Liver (tissue), 9 donors: Measurements from ENCODE around the gene UNCX. TPM values are rescaled to one million over a fixed set of nuclear protein-coding genes. Genes with fewer than 3 reads are reported as not detected.

Source experiments
- DNase-seq: peaks from one replicate; pipeline ENCODE4 v3.0.0-alpha.2; 2017; ENCODE audit warnings: low spot score
- H3K27ac ChIP-seq, 2 donors: one replicate each; pipeline ENCODE4 v1.7.0; 2013; ENCODE audit warnings: inconsistent platforms in 2 of 2, low read length in 2 of 2, control low read depth in 1 of 2, low read depth in 1 of 2, mild to moderate bottlenecking in 1 of 2
- H3K27me3 ChIP-seq, 4 donors: one replicate each; pipeline versions ENCODE4 v1.6.1 to v1.7.0; 2013; ENCODE audit warnings: low read length in 3 of 4, inconsistent platforms in 1 of 4, mild to moderate bottlenecking in 1 of 4, moderate library complexity in 1 of 4; ENCODE audit not compliant: control insufficient read depth in 4 of 4, insufficient read depth in 4 of 4
- H3K36me3 ChIP-seq, 4 donors: one replicate each; pipeline versions ENCODE4 v1.6.1 to v1.7.0; 2013; ENCODE audit warnings: low read length in 3 of 4, mild to moderate bottlenecking in 3 of 4, low read depth in 1 of 4, moderate library complexity in 1 of 4; ENCODE audit not compliant: control insufficient read depth in 4 of 4, insufficient read depth in 3 of 4
- H3K4me1 ChIP-seq, 4 donors: one replicate each; pipeline versions ENCODE4 v1.6.1 to v1.7.0; 2013; ENCODE audit warnings: low read length in 3 of 4, mild to moderate bottlenecking in 3 of 4, moderate library complexity in 1 of 4; ENCODE audit not compliant: control insufficient read depth in 4 of 4, insufficient read depth in 4 of 4
- H3K4me3 ChIP-seq, 3 donors: one replicate each; pipeline versions ENCODE4 v1.6.1 to v1.7.0; 2013; ENCODE audit warnings: low read length in 3 of 3, control low read depth in 1 of 3, low read depth in 1 of 3, mild to moderate bottlenecking in 1 of 3
- H3K9ac ChIP-seq, 2 donors: one replicate each; pipeline ENCODE4 v1.7.0; 2013; ENCODE audit warnings: low read length in 2 of 2, mild to moderate bottlenecking in 2 of 2, moderate library complexity in 2 of 2, control low read depth in 1 of 2, low read depth in 1 of 2
- H3K9me3 ChIP-seq, 4 donors: one replicate each; pipeline versions ENCODE4 v1.6.1 to v1.7.0; 2013; ENCODE audit warnings: low read length in 3 of 4; ENCODE audit not compliant: control insufficient read depth in 4 of 4
- ATF3 ChIP-seq: IDR thresholded peaks from 2 replicates; pipeline ENCODE4 v1.6.1; 2016; ENCODE audit warnings: antibody characterized with exemption
- CTCF ChIP-seq: fragments of 150-350 bp; IDR thresholded peaks from 2 replicates; pipeline ENCODE4 v1.5.1; 2017; ENCODE audit warnings: improper control_type of control experiment, low read depth, low read length; ENCODE audit not compliant: missing input control
- EGR1 ChIP-seq, 2 donors: IDR thresholded peaks; 2 replicates each; pipeline ENCODE4 v1.6.1; 2016 to 2018; ENCODE audit warnings: antibody characterized with exemption in 2 of 2, low read depth in 2 of 2
- FOXA1 ChIP-seq: IDR thresholded peaks from 2 replicates; pipeline ENCODE4 v1.6.1; 2016; ENCODE audit warnings: antibody characterized with exemption
- FOXA2 ChIP-seq: IDR thresholded peaks from 2 replicates; pipeline ENCODE4 v1.6.1; 2016; ENCODE audit warnings: antibody characterized with exemption
- GABPA ChIP-seq, 2 donors: IDR thresholded peaks in 1 of 2; conservative IDR thresholded peaks in 1 of 2; 2 replicates each; pipeline ENCODE4 v1.6.1; 2016; ENCODE audit warnings: antibody characterized with exemption in 2 of 2, mild to moderate bottlenecking in 1 of 2, moderate library complexity in 1 of 2
- HNF4A ChIP-seq, 2 donors: conservative IDR thresholded peaks; 2 replicates each; pipeline ENCODE4 v1.6.1; 2016; ENCODE audit warnings: antibody characterized with exemption in 2 of 2, mild to moderate bottlenecking in 2 of 2
- HNF4G ChIP-seq: IDR thresholded peaks from 2 replicates; pipeline ENCODE4 v1.6.1; 2016; ENCODE audit warnings: antibody characterized with exemption
- NR2F2 ChIP-seq: IDR thresholded peaks from 2 replicates; pipeline ENCODE4 v1.6.1; 2016; ENCODE audit warnings: antibody characterized with exemption
- REST ChIP-seq: IDR thresholded peaks from 2 replicates; pipeline ENCODE4 v1.6.1; 2016; ENCODE audit warnings: antibody characterized with exemption, mild to moderate bottlenecking
- RXRA ChIP-seq, 2 donors: IDR thresholded peaks; 2 replicates each; pipeline ENCODE4 v1.6.1; 2017 to 2018; ENCODE audit warnings: antibody characterized with exemption in 2 of 2, mild to moderate bottlenecking in 1 of 2
- SP1 ChIP-seq: IDR thresholded peaks from 2 replicates; pipeline ENCODE4 v1.6.1; 2018; ENCODE audit warnings: antibody characterized with exemption, mild to moderate bottlenecking
- TAF1 ChIP-seq: conservative IDR thresholded peaks from 2 replicates; pipeline ENCODE4 v1.6.1; 2016; ENCODE audit warnings: antibody characterized with exemption, mild to moderate bottlenecking
- YY1 ChIP-seq: IDR thresholded peaks from 2 replicates; pipeline ENCODE4 v1.6.1; 2016; ENCODE audit warnings: antibody characterized with exemption, mild to moderate bottlenecking
- ZBTB33 ChIP-seq: IDR thresholded peaks from 2 replicates; pipeline ENCODE4 v1.6.1; 2016; ENCODE audit warnings: antibody characterized with exemption
- WGBS: extraction: QIAGEN DNeasy Blood & Tissue Kit; methylation state at CpG from one replicate; pipeline ENCODE4 v1.1.7; 2013; 5-methylcytosine and 5-hydroxymethylcytosine counted together
- polyA plus RNA-seq, 2 donors: library from polyadenylated mRNA; stranded (reverse) in 1 of 2; unstranded in 1 of 2; fragments of 200-250 nt in 1 of 2; fragments of >200 nt in 1 of 2; fragmentation: Nextera tagmentation in 1 of 2; extraction: Ambion mirVana in 1 of 2; gene quantifications; one replicate each; pipeline versions ENCODE4 v1.2.1 to v1.2.3, GENCODE V29; 2013 to 2015
- total RNA-seq, 2 donors: library from RNA; depleted of rRNA; stranded (reverse); fragments of >200 nt; gene quantifications; one replicate each; pipeline ENCODE4 v1.2.3, GENCODE V29; 2014
- donor health status: healthy.
- donor health status: healthy.
- donor health status: healthy.
- donor health status: healthy.
- donor health status: healthy.

The UNCX gene
- total and polyA plus RNA-seq, 4 donors: not detected

- no peak for TF ChIP-seq CTCF
- no peak for TF ChIP-seq EGR1 (IDR thresholded peaks at IDR 0.05; ENCODE audit: low read depth in 2 of 2)
These were observed 48.4 kb downstream of the UNCX start (continued) for GRCh38 chr7:1281068-1281467.

- Histone ChIP-seq H3K4me1 (no peaks in the 10 kb centered on the region), H3K27me3 (no peaks in the 10 kb centered on the region), H3K27ac (no peak overlapping the region), H3K4me3 (no peak overlapping the region), H3K9me3 (peaks cover 0 to 3% (median 0%) of the 10 kb centered on the region in 4 donors), H3K9ac (no peak overlapping the region), H3K36me3 (no peaks in the 10 kb centered on the region)
- 79% methylated on average over 5 of the region's 5 CpGs for WGBS
- DNase-seq: no peak
- TF ChIP-seq REST: no peak
- TF ChIP-seq RXRA (IDR thresholded peaks at IDR 0.05): no peak
- TF ChIP-seq HNF4G: no peak
- no peak for TF ChIP-seq ZBTB33
- TF ChIP-seq FOXA1: no peak
- no peak for TF ChIP-seq FOXA2
- no peak for TF ChIP-seq ATF3
- no peak for TF ChIP-seq NR2F2
- no peak for TF ChIP-seq EGR1 (IDR thresholded peaks at IDR 0.05; ENCODE audit: low read depth in 2 of 2)
- TF ChIP-seq HNF4A (conservative IDR thresholded peaks at IDR 0.05): no peak
- no peak for TF ChIP-seq SP1
- no peak for TF ChIP-seq GABPA (IDR thresholded peaks at IDR 0.05 in 1 of 2, conservative IDR thresholded peaks at IDR 0.05 in 1 of 2)
- TF ChIP-seq YY1: no peak
These were observed 50.0 kb downstream of the UNCX start for GRCh38 chr7:1282679-1283078.

- no peaks in the 10 kb centered on the region for H3K9me3 ChIP-seq
- 74% methylated on average over 10 of the region's 10 CpGs for WGBS
- TF ChIP-seq HNF4G: no peak
- no peak for TF ChIP-seq YY1
- TF ChIP-seq TAF1: no peak
- no peak for TF ChIP-seq FOXA2
- no peak for TF ChIP-seq REST
- TF ChIP-seq HNF4A (conservative IDR thresholded peaks at IDR 0.05): no peak
- TF ChIP-seq RXRA (IDR thresholded peaks at IDR 0.05): no peak
- no peak for DNase-seq
- H3K4me3 ChIP-seq: no peak overlapping the region
- H3K27ac ChIP-seq: no peak overlapping the region
- H3K9ac ChIP-seq: no peak overlapping the region
- no peaks in the 10 kb centered on the region for H3K4me1 ChIP-seq
- no peaks in the 10 kb centered on the region for H3K27me3 ChIP-seq
- H3K36me3 ChIP-seq: no peaks in the 10 kb centered on the region
These were observed 50.7 kb downstream of the UNCX start for GRCh38 chr7:1283337-1283736.
